SK-N-SH treated with all-trans-retinoic acid at 6 μM for 48 hours (cell line): ENCODE results near the gene CD63.

Experiments
- ATAC-seq: fragments of 200-7000 bp; cut with Tn5 transposase; 3 replicates; pipeline ENCODE4 v1.9.1; 2020; ENCODE audit warnings: mild to moderate bottlenecking, moderate library complexity
- ARNTL ChIP-seq: fragments of 450-650 bp; formaldehyde crosslinking; IDR thresholded peaks from 2 replicates; pipeline ENCODE4 v1.5.0; 2020; ENCODE audit warnings: low read depth, mild to moderate bottlenecking, moderate library complexity, borderline replicate concordance
- BACH2 ChIP-seq: fragments of 250-450 bp; sonication (Bioruptor Pico); IDR thresholded peaks from 2 replicates; pipeline ENCODE4 v1.9.0; 2021; ENCODE audit warnings: mild to moderate bottlenecking, borderline replicate concordance
- CSDC2 ChIP-seq: fragments of 250-450 bp; sonication (Bioruptor Pico); IDR thresholded peaks from 2 replicates; pipeline ENCODE4 v1.5.0; 2020; ENCODE audit warnings: mild to moderate bottlenecking, moderate library complexity
- ESRRG ChIP-seq: fragments of 250-450 bp; sonication (Bioruptor Pico); IDR thresholded peaks from 2 replicates; pipeline ENCODE4 v1.6.1; 2021; ENCODE audit warnings: mild to moderate bottlenecking
- GLIS3 ChIP-seq: fragments of 250-450 bp; sonication (Bioruptor Pico); IDR thresholded peaks from 2 replicates; pipeline ENCODE4 v1.5.0; 2020; ENCODE audit warnings: mild to moderate bottlenecking, moderate library complexity
- ISL1 ChIP-seq: fragments of 250-450 bp; sonication (Bioruptor Pico); IDR thresholded peaks from 2 replicates; pipeline ENCODE4 v2.1.2; 2022; ENCODE audit warnings: mild to moderate bottlenecking, moderate library complexity
- OSR1 ChIP-seq: fragments of 250-450 bp; sonication (Bioruptor Pico); IDR thresholded peaks from 2 replicates; pipeline ENCODE4 v1.8.0; 2022; ENCODE audit warnings: moderate library complexity, mild to moderate bottlenecking, inconsistent platforms
- PPARA ChIP-seq: fragments of 250-450 bp; sonication (Bioruptor Pico); IDR thresholded peaks from 2 replicates; pipeline ENCODE4 v1.5.0; 2020; ENCODE audit warnings: mild to moderate bottlenecking, borderline replicate concordance
- RARB ChIP-seq: fragments of 250-450 bp; sonication (Bioruptor Pico); IDR thresholded peaks from 2 replicates; pipeline ENCODE4 v1.8.0; 2021; ENCODE audit warnings: mild to moderate bottlenecking, moderate library complexity
- SNAI2 ChIP-seq: fragments of 250-450 bp; sonication (Bioruptor Pico); IDR thresholded peaks from 2 replicates; pipeline ENCODE4 v1.5.0; 2020; ENCODE audit warnings: mild to moderate bottlenecking, moderate library complexity
- TCF4 ChIP-seq: fragments of 250-450 bp; sonication (Bioruptor Pico); IDR thresholded peaks from 2 replicates; pipeline ENCODE4 v1.8.0; 2021; ENCODE audit warnings: mild to moderate bottlenecking, moderate library complexity, borderline replicate concordance
- TOX ChIP-seq: fragments of 250-450 bp; sonication (Bioruptor Pico); IDR thresholded peaks from 2 replicates; pipeline ENCODE4 v1.8.0; 2021; ENCODE audit warnings: mild to moderate bottlenecking, moderate library complexity, borderline replicate concordance
- ZC3H10 ChIP-seq: fragments of 250-450 bp; sonication (Bioruptor Pico); IDR thresholded peaks from 2 replicates; pipeline ENCODE4 v1.5.1; 2021; ENCODE audit warnings: mild to moderate bottlenecking, moderate library complexity
- ZFP3 ChIP-seq: fragments of 250-450 bp; sonication (Bioruptor Pico); IDR thresholded peaks from 2 replicates; pipeline ENCODE4 v1.5.0; 2020; ENCODE audit warnings: mild to moderate bottlenecking, moderate library complexity
- ZFP30 ChIP-seq: fragments of 450-650 bp; formaldehyde crosslinking; IDR thresholded peaks from 2 replicates; pipeline ENCODE4 v1.5.0; 2022; ENCODE audit warnings: mild to moderate bottlenecking, moderate library complexity
- ZNF565 ChIP-seq: fragments of 450-650 bp; formaldehyde crosslinking; conservative IDR thresholded peaks from 2 replicates; pipeline ENCODE4 v1.5.0; 2020; ENCODE audit warnings: low read depth, mild to moderate bottlenecking, moderate library complexity
- ZNF8 ChIP-seq: fragments of 450-650 bp; formaldehyde crosslinking; IDR thresholded peaks from 2 replicates; pipeline ENCODE4 v1.5.0; 2020; ENCODE audit warnings: mild to moderate bottlenecking, moderate library complexity
- TF ChIP-seq, protein P1 (sequence below): fragments of 250-450 bp; sonication (Bioruptor Pico); IDR thresholded peaks from 2 replicates; pipeline ENCODE4 v1.8.0; 2021; ENCODE audit warnings: low read depth, mild to moderate bottlenecking, moderate library complexity, borderline replicate concordance
- TF ChIP-seq, protein P2 (sequence below): fragments of 250-450 bp; sonication (Bioruptor Pico); IDR thresholded peaks from 2 replicates; pipeline ENCODE4 v1.5.1; 2021; ENCODE audit warnings: mild to moderate bottlenecking, moderate library complexity
- TF ChIP-seq, protein P3 (sequence below): fragments of 250-450 bp; sonication (Bioruptor Pico); IDR thresholded peaks from 2 replicates; pipeline ENCODE4 v1.5.1; 2020; ENCODE audit warnings: low read depth, mild to moderate bottlenecking, moderate library complexity
- TF ChIP-seq, protein P4 (sequence below): fragments of 250-450 bp; sonication (Bioruptor Pico); IDR thresholded peaks from 2 replicates; pipeline ENCODE4 v1.8.0; 2020; ENCODE audit warnings: mild to moderate bottlenecking, moderate library complexity, borderline replicate concordance
- TF ChIP-seq, protein P5 (sequence below): fragments of 250-450 bp; sonication (Bioruptor Pico); IDR thresholded peaks from 2 replicates; pipeline ENCODE4 v1.5.0; 2020; ENCODE audit warnings: mild to moderate bottlenecking, moderate library complexity

Gene CD63

DNA sequence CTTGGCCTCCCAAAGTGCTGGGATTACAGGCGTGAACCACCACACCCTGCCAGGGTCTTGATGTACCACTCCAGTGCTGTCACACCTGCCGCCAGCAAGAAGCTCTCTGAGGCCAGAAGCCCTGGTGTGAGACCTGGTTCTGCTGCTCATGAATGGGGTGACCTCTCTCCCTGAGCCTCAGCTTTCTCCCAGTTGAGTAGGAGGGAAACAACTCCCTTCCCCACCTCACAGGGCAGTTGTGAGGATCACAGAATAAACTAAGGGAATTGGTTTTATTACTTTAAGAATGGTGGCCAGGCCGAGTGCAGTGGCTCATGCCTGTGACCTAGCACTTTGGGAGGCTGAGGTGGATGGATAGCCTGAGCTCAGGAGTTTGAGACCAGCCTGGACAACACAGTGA lies 5.8 kb upstream of the CD63 start:
- TF ChIP-seq ESRRG (CRISPR knock-in tag) (no peak), RARB (CRISPR knock-in tag) (no peak), TOX (CRISPR knock-in tag) (no peak), SNAI2 (CRISPR knock-in tag) (no peak), CSDC2 (CRISPR knock-in tag) (no peak), ARNTL (CRISPR knock-in tag) (no peak), TCF4 (no peak)
- TF ChIP-seq, protein P1, sequence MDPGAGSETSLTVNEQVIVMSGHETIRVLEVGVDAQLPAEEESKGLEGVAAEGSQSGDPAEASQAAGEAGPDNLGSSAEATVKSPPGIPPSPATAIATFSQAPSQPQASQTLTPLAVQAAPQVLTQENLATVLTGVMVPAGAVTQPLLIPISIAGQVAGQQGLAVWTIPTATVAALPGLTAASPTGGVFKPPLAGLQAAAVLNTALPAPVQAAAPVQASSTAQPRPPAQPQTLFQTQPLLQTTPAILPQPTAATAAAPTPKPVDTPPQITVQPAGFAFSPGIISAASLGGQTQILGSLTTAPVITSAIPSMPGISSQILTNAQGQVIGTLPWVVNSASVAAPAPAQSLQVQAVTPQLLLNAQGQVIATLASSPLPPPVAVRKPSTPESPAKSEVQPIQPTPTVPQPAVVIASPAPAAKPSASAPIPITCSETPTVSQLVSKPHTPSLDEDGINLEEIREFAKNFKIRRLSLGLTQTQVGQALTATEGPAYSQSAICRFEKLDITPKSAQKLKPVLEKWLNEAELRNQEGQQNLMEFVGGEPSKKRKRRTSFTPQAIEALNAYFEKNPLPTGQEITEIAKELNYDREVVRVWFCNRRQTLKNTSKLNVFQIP: no peak
- TF ChIP-seq, all 23 proteins: peak for 0
- ATAC-seq: no peak

DNA sequence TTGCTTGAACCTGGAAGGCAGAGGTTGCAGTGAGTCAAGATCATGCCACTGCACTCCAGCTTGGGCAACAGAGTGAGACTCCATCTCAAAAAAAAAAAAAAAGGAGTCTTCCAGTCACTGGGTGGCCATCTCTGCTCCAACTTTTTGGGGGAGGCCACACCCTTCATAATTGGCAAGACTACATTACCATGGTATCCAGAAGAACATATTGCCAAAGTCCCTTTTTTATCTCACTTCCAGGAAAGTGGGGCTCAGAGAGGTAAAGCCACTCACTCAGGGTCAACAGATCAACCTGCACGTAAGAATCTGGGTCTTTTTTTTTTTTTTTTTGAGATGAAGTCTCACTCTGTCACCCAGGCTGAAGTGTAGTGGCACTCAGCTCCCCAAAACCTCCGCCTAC lies 5.0 kb upstream of the CD63 start:
- TF ChIP-seq PPARA (CRISPR knock-in tag): no peak
- no peak for TF ChIP-seq ARNTL (CRISPR knock-in tag)
- TF ChIP-seq ZFP3 (CRISPR knock-in tag): no peak
- TF ChIP-seq ZNF8: no peak
- no peak for TF ChIP-seq ESRRG (CRISPR knock-in tag)
- no peak for TF ChIP-seq ZNF565
- no peak for TF ChIP-seq ZFP30 (CRISPR knock-in tag)
- TF ChIP-seq, protein P2, sequence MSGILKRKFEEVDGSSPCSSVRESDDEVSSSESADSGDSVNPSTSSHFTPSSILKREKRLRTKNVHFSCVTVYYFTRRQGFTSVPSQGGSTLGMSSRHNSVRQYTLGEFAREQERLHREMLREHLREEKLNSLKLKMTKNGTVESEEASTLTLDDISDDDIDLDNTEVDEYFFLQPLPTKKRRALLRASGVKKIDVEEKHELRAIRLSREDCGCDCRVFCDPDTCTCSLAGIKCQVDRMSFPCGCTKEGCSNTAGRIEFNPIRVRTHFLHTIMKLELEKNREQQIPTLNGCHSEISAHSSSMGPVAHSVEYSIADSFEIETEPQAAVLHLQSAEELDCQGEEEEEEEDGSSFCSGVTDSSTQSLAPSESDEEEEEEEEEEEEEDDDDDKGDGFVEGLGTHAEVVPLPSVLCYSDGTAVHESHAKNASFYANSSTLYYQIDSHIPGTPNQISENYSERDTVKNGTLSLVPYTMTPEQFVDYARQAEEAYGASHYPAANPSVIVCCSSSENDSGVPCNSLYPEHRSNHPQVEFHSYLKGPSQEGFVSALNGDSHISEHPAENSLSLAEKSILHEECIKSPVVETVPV (CRISPR knock-in tag): no peak
- TF ChIP-seq, protein P3, sequence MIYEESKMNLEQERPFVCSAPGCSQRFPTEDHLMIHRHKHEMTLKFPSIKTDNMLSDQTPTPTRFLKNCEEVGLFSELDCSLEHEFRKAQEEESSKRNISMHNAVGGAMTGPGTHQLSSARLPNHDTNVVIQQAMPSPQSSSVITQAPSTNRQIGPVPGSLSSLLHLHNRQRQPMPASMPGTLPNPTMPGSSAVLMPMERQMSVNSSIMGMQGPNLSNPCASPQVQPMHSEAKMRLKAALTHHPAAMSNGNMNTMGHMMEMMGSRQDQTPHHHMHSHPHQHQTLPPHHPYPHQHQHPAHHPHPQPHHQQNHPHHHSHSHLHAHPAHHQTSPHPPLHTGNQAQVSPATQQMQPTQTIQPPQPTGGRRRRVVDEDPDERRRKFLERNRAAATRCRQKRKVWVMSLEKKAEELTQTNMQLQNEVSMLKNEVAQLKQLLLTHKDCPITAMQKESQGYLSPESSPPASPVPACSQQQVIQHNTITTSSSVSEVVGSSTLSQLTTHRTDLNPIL: no peak
- TF ChIP-seq ZC3H10 (CRISPR knock-in tag): no peak
- TF ChIP-seq, protein P4, sequence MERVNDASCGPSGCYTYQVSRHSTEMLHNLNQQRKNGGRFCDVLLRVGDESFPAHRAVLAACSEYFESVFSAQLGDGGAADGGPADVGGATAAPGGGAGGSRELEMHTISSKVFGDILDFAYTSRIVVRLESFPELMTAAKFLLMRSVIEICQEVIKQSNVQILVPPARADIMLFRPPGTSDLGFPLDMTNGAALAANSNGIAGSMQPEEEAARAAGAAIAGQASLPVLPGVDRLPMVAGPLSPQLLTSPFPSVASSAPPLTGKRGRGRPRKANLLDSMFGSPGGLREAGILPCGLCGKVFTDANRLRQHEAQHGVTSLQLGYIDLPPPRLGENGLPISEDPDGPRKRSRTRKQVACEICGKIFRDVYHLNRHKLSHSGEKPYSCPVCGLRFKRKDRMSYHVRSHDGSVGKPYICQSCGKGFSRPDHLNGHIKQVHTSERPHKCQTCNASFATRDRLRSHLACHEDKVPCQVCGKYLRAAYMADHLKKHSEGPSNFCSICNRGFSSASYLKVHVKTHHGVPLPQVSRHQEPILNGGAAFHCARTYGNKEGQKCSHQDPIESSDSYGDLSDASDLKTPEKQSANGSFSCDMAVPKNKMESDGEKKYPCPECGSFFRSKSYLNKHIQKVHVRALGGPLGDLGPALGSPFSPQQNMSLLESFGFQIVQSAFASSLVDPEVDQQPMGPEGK (CRISPR knock-in tag): no peak
- TF ChIP-seq RARB (CRISPR knock-in tag): no peak
- no peak for TF ChIP-seq ISL1 (CRISPR knock-in tag)
- TF ChIP-seq, protein P5, sequence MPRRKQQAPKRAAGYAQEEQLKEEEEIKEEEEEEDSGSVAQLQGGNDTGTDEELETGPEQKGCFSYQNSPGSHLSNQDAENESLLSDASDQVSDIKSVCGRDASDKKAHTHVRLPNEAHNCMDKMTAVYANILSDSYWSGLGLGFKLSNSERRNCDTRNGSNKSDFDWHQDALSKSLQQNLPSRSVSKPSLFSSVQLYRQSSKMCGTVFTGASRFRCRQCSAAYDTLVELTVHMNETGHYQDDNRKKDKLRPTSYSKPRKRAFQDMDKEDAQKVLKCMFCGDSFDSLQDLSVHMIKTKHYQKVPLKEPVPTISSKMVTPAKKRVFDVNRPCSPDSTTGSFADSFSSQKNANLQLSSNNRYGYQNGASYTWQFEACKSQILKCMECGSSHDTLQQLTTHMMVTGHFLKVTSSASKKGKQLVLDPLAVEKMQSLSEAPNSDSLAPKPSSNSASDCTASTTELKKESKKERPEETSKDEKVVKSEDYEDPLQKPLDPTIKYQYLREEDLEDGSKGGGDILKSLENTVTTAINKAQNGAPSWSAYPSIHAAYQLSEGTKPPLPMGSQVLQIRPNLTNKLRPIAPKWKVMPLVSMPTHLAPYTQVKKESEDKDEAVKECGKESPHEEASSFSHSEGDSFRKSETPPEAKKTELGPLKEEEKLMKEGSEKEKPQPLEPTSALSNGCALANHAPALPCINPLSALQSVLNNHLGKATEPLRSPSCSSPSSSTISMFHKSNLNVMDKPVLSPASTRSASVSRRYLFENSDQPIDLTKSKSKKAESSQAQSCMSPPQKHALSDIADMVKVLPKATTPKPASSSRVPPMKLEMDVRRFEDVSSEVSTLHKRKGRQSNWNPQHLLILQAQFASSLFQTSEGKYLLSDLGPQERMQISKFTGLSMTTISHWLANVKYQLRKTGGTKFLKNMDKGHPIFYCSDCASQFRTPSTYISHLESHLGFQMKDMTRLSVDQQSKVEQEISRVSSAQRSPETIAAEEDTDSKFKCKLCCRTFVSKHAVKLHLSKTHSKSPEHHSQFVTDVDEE: no peak
- TF ChIP-seq TOX (CRISPR knock-in tag): no peak
- no peak for TF ChIP-seq GLIS3
- no peak for TF ChIP-seq BACH2 (CRISPR knock-in tag)
- TF ChIP-seq, protein P1: no peak
- TF ChIP-seq OSR1 (CRISPR knock-in tag): no peak
- ATAC-seq: no peak
